SU-DHL-6 (cell line): ENCODE measurements around the gene SERPINA3.

Source experiments
- CTCF ChIP-seq: fragments of 200-600 bp; sonication (generic); IDR thresholded peaks from one replicate; pipeline ENCODE4 v1.5.1; 2017; ENCODE audit warnings: antibody characterized with exemption, mild to moderate bottlenecking, low read length, moderate library complexity; ENCODE audit not compliant: insufficient read depth, poor library complexity, severe bottlenecking
- EZH2phosphoT487 ChIP-seq: fragments of 200-600 bp; sonication (generic), shearing (Covaris generic); conservative IDR thresholded peaks from 2 replicates; pipeline ENCODE4 v1.6.1; 2018; ENCODE audit warnings: mild to moderate bottlenecking, antibody characterized with exemption, low read length, moderate library complexity, mixed read lengths

GRCh38 chr14:94673071-94673470 lies 60.9 kb downstream of the SERPINA3 start:
- TF ChIP-seq CTCF (no peak), EZH2phosphoT487 (no peak)
